Kidney tubule cell (primary cell): ENCODE measurements around the gene CYLC2.

Source experiments
- DNase-seq: peaks from one replicate; pipeline ENCODE4 v3.0.0-alpha.2; 2018; ENCODE audit warnings: low spot score

The CYLC2 gene

GRCh38 chr9:102995033-102995432 lies at the start of gene CYLC2:
TSS of gene CYLC2 (plus strand) at chr9:102995333. CDS start at chr9:102995381, 48 bp downstream.
- no peak for DNase-seq

GRCh38 chr9:102950346-102950745 lies 44.8 kb upstream of the CYLC2 start:
- peak; percentile 45 for DNase-seq

GRCh38 chr9:102966999-102967398 lies 28.1 kb upstream of the CYLC2 start:
- DNase-seq, result no peak

- no peak for DNase-seq
These were observed 27.2 kb upstream of the CYLC2 start for GRCh38 chr9:102967979-102968378.

- DNase-seq, result no peak
These were observed 22.4 kb upstream of the CYLC2 start for GRCh38 chr9:102972780-102973179.

GRCh38 chr9:102974530-102974929 lies 20.6 kb upstream of the CYLC2 start:
- peak; percentile 43 for DNase-seq

GRCh38 chr9:102975251-102975650 lies 19.9 kb upstream of the CYLC2 start:
- no peak for DNase-seq

GRCh38 chr9:102985162-102985895 lies 9.8 kb upstream of the CYLC2 start:
- no peak for DNase-seq

- DNase-seq, result no peak
These were observed 8.7 kb upstream of the CYLC2 start for GRCh38 chr9:102986425-102986824.

GRCh38 chr9:103003689-103004088 lies 8.6 kb downstream of the CYLC2 start:
- DNase-seq, result no peak

GRCh38 chr9:103014242-103014641 lies 19.1 kb downstream of the CYLC2 start:
- DNase-seq, result no peak

- no peak for DNase-seq
These were observed 30.7 kb downstream of the CYLC2 start for GRCh38 chr9:103025796-103026195.

GRCh38 chr9:103037508-103038477 lies 42.7 kb downstream of the CYLC2 start:
- DNase-seq, result no peak

GRCh38 chr9:103041961-103042360 lies 46.8 kb downstream of the CYLC2 start:
- no peak for DNase-seq
